HG02759 (cell line): ENCODE measurements around the gene GPSM1.

Source experiments
- ATAC-seq: cut with Tn5 transposase; IDR thresholded peaks from one replicate; pipeline ENCODE4 v1.9.1; 2021; ENCODE audit warnings: mild to moderate bottlenecking, moderate library complexity; ENCODE audit not compliant: unreplicated experiment

GPSM1 gene

DNA sequence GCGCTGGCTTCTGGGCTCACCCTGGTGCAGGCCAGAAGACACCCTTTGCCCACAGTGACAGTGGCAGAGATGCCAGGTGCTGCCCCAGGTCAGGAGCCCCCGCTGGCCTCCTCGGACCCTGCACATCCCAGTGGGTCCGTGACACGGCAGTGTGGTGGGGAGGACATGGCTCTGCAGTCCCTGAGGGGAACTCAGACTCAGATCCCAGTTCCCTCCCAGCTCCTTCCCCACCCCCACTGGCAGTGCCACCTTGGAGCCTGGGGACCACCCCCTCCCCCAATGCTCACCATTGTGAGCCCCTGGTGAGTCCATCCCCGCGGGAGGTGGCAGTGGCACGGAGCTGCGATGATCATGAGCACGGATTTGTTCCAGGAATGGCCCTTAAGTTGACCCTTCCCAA is 22.9 kb upstream of the GPSM1 start:
- no peak for ATAC-seq

DNA sequence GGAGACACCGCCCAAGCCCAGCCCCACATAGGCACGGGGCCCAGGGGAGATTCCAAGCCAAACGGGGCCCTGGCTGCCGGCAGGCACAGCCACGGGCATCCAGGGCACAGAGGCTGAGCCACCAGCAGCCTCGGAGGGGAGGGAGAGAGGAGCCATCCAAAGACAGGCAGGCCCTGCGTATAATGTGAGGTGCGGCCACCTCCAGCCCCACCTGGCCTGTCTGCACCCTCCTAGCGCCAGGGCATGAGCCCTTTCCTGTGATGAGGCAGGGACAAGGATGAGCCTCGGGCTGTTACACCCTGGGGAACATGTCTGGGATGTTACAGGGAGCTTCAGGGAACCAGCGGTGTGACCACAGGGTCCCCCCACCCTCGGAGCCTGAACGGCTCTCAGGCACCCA is 22.4 kb upstream of the GPSM1 start:
- ATAC-seq, result no peak

DNA sequence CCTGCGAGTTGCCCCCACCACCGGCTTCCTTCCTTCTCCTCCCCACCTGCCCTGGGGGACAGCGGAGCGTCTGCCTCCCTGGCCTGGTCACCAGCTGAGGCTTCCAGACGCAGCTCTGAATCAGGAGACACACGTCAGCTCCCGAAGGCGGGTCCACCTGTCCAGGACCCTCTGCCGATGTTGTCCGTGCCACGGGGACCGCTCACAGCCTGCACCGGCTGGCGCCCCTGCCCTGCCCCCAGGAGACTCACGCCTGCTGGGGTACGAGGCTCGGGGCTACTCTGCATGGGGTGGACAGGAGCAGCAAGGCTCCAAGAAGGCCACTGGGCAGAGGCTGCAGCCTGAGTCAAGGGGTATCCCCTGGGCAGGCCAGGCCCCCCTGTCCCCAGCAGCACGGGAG is 21.5 kb upstream of the GPSM1 start:
- ATAC-seq, result no peak

- no peak for ATAC-seq
These were observed 20.8 kb upstream of the GPSM1 start for GRCh38 chr9:136306211-136307208.

DNA sequence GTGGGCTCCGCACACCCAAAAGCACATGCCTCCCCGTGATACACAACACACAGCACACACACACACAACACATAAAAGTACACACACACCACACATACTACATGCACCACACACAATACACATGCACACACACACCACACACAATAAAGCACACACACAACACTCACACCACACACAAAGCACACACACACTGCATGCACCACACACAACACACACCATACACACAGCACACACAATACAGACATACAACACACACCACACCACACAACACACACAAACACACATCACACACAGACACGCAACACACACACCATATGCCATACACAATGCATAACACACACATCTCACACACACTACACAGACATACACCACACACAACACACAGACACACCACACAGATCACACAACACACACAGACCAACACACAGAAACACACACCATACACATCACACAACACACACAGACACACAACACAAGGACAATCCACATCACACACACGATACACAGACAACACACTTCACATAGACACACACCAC is 20.1 kb upstream of the GPSM1 start:
- ATAC-seq, result no peak

- ATAC-seq, result no peak
These were observed 19.2 kb upstream of the GPSM1 start for GRCh38 chr9:136308006-136308701.

DNA sequence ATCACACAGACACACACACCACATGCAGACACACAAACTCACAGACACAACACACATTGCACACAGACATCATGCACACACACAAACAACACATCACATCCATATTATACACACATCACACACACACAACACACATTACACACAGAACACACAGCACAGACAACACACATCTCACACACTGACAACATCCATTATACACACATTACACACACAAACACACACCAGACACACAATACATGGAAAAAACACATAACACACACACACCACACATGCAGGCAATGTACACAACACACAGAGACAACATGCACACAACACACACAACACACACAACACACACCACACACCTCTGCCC is 18.7 kb upstream of the GPSM1 start:
- no peak for ATAC-seq

GRCh38 chr9:136309101-136309801 is 18.1 kb upstream of the GPSM1 start:
- no peak for ATAC-seq

DNA sequence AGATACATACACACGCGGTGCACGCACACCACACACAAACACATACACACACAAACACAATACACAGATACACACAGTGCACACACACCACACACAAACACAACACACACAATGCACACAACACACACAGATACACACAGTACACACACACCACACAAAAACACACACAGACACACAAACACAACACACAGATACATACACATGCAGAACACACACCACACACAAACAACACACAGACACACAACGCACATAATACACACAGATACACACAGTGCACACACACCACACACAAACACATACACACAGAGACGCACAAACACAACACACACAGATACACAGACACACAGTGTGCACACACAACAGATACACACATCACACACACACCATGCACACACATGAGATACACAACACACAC is 17.5 kb upstream of the GPSM1 start:
- no peak for ATAC-seq

DNA sequence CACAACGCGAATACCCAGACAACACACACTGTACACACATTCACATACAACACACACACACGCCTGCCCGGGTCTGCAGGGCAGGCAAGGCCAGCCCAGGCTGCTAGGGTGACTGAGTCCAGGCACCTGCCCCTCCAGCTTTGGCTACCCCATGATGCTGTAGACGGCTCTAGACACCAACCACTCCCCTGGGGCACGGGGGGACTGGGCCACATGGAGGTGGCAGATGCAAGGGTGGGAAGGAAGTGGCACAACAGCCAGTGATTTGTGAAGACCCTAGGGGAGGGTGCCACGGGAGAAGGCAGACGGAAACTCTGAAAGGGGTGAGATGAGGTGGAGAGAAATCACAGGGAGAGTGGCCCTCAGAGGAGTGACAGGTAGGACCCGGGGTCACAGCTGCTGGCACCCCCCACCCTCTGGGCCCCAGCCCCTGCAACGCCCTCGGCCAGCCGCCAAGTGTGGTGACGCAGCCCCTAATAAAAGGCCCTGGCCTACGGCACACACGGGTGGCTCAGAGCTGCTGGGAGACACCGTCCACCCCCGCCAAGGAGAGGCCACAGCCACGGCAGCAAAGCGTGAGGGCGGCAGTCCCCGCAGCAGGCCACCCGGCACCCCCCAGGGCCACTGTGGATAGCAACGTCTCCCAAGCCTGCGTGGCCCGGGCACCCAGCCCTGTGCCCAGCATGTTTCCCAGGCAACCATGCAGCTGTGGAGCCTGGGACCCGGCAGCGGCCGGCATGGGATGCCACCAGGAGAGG is 16.9 kb upstream of the GPSM1 start:
- ATAC-seq, result no peak

- no peak for ATAC-seq
These were observed 16.0 kb upstream of the GPSM1 start for GRCh38 chr9:136311051-136312008.

DNA sequence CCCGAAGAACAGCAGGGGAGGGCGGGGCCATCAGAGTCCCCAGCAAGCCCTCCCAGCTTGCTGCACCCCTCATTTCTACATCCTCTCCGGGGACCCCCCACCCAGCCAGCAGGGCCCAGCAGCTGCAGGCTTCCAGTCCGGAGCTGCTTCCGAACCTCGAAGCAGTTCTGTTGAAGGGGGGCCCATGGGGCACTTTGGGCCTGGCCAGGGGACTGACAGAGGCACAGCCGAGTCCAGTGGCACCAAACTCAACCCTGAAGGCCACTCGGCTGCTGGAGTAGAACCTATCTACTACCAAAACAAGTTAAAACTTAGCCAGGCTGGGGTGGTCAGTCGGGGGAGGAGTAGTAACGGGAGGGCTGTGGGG is 15.3 kb upstream of the GPSM1 start:
- no peak for ATAC-seq

GRCh38 chr9:136312436-136312835 is 14.9 kb upstream of the GPSM1 start:
- ATAC-seq, result no peak

DNA sequence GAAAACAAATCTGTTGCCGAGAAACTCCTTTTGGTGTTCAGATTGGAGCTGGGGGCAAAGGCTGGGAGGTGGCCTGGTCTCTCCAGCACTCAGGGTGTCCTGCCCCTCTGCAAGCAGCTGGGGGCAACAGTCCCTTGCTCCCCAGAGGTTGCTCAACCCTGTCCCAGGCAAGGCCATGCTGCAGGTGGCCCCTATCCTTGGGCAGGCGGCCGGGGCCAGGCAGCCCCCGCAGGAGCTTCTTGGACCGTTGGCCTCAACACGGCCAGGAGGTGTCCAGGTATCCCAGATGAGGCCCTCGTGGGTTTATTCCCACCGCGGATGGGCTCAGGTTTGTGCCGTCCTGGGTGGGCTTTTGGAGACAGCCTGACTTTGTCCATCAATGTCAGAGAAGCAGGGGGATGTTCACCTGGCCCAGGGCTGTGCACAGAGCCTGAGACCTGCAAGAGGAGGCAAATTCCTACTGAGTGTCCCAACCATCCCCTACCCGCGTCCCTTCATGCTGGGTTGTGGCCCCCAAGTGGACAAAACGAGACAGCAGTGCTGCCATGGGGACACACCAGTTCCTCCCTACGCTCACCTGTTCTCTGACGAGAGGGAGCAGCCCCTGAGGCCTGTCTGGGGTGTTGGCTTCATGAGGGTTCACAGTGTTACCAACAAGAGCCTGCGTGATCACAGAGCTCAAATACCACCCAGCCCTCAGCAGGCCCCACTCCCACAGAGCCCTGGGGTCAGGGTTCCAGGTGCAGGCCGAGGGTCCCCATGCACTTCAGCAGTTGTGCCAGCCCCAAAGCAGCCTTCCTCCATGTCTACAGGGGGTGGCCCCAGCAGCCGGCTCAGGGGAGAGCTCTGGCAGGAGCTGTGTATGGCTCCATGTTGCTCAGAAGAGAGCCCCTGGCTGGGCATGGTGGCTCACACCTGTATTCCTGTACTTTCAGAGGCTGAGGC is 14.0 kb upstream of the GPSM1 start:
- ATAC-seq, result no peak

GRCh38 chr9:136314056-136314416 is 13.3 kb upstream of the GPSM1 start:
- no peak for ATAC-seq

GRCh38 chr9:136314944-136315343 is 12.4 kb upstream of the GPSM1 start:
- ATAC-seq, result no peak

- no peak for ATAC-seq
These were observed 11.0 kb upstream of the GPSM1 start for GRCh38 chr9:136316271-136316751.
